ENCODE measurements around the gene CNKSR3.

Gene CNKSR3

GRCh38 chr6:154489822-154490221 lies 20.7 kb downstream of the CNKSR3 start:
- TF ChIP-seq TAF1 (IDR thresholded peaks at IDR 0.05; ENCODE audit: borderline replicate concordance, insufficient read depth, low read length) (no peak), SIN3A (IDR thresholded peaks at IDR 0.05; ENCODE audit: borderline replicate concordance, insufficient read depth, low read length) (no peak)

- TF ChIP-seq TAF1 (IDR thresholded peaks at IDR 0.05; ENCODE audit: borderline replicate concordance, insufficient read depth, low read length) (no peak), REST (IDR thresholded peaks at IDR 0.05; ENCODE audit: insufficient read depth in 1 of 2, low read depth in 2 of 2, low read length in 2 of 2) (no peak), POLR2AphosphoS5 (IDR thresholded peaks at IDR 0.05; ENCODE audit: low read depth, low read length) (no peak), FOXP2 (optimal IDR thresholded peaks at IDR 0.05; ENCODE audit: borderline replicate concordance, extremely low read depth, extremely low read length, insufficient read depth) (no peak), SIN3A (IDR thresholded peaks at IDR 0.05; ENCODE audit: borderline replicate concordance, insufficient read depth, low read length) (no peak)
Measured at GRCh38 chr6:154488802-154489437, 21.6 kb downstream of the CNKSR3 start.

GRCh38 chr6:154488248-154488593 lies 22.3 kb downstream of the CNKSR3 start:
- TF ChIP-seq POLR2AphosphoS5 (IDR thresholded peaks at IDR 0.05; ENCODE audit: low read depth, low read length), result no peak
- no peak for TF ChIP-seq TAF1 (IDR thresholded peaks at IDR 0.05; ENCODE audit: borderline replicate concordance, insufficient read depth, low read length)
- TF ChIP-seq SIN3A (IDR thresholded peaks at IDR 0.05; ENCODE audit: borderline replicate concordance, insufficient read depth, low read length), result no peak
- TF ChIP-seq FOXP2 (optimal IDR thresholded peaks at IDR 0.05; ENCODE audit: borderline replicate concordance, extremely low read depth, extremely low read length, insufficient read depth), result no peak
- TF ChIP-seq REST (IDR thresholded peaks at IDR 0.05; ENCODE audit: insufficient read depth in 1 of 2, low read depth in 2 of 2, low read length in 2 of 2), result no peak

DNA sequence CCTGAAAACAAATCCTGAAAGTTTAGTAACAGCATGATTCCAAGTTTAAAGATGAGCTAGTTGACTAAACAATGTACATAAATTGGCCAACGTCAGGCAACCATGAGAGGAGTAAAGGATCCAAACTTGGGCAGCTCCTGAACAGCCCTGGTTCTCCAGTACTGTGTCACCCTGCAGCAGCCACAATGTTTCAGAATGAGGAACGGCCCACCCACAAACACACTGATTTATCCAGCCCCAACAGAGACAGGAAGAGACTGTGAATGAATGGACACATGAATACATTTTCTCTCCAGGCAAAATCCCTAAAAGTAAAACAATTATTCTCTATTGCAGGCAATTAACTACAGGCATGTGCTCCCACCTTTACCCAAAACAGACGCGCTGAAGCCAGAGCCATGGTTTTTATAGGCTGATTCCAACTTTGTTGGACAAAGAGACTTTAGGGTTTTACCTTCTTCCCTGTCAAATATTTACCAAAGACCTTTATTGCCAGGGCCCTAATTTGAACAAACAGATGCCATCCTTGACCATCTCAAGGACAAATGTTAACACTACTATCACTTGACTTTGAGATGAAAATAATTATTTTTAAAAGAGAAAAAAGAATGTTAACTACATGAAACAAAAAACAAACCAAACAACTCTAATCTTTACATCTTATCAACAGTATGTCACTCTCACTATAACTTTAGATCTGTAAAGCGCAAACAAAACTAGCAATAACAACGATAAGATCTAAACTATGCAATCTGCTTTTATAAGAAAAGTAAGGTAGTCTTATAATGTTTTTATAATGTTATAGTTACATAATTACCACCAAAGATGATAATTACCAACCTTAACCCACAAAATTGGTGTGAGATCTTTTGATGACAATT lies 22.9 kb downstream of the CNKSR3 start:
- no peak for TF ChIP-seq SIN3A (IDR thresholded peaks at IDR 0.05; ENCODE audit: borderline replicate concordance, insufficient read depth, low read length)

- TF ChIP-seq FOXP2 (optimal IDR thresholded peaks at IDR 0.05; ENCODE audit: borderline replicate concordance, extremely low read depth, extremely low read length, insufficient read depth) (no peak), POLR2AphosphoS5 (IDR thresholded peaks at IDR 0.05; ENCODE audit: low read depth, low read length) (no peak), SIN3A (IDR thresholded peaks at IDR 0.05; ENCODE audit: borderline replicate concordance, insufficient read depth, low read length) (no peak), TAF1 (IDR thresholded peaks at IDR 0.05; ENCODE audit: borderline replicate concordance, insufficient read depth, low read length) (no peak), REST (IDR thresholded peaks at IDR 0.05; ENCODE audit: insufficient read depth in 1 of 2, low read depth in 2 of 2, low read length in 2 of 2) (no peak)
Measured at GRCh38 chr6:154485815-154486214, 24.7 kb downstream of the CNKSR3 start.

DNA sequence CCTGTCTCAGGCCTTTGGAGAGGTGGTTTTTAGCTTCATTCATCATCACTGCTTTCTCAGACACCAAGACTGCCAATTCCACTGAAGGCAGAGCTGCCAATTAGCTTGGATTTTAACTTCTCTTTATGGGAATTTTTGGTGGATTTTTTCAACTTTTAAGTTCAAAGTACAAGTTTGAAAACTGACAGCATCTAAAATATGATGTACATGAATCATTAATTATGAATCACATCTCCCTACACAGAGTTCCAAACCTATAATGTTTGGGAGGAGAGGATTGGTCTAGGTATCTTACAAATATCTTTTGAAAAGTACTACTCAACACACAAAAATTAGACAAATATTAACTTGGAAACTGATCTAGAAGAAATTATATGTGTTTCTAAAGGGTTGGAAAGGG lies 25.5 kb downstream of the CNKSR3 start:
- no peak for TF ChIP-seq POLR2AphosphoS5 (IDR thresholded peaks at IDR 0.05; ENCODE audit: low read depth, low read length)
- no peak for TF ChIP-seq FOXP2 (optimal IDR thresholded peaks at IDR 0.05; ENCODE audit: borderline replicate concordance, extremely low read depth, extremely low read length, insufficient read depth)
- no peak for TF ChIP-seq TAF1 (IDR thresholded peaks at IDR 0.05; ENCODE audit: borderline replicate concordance, insufficient read depth, low read length)
- no peak for TF ChIP-seq REST (IDR thresholded peaks at IDR 0.05; ENCODE audit: insufficient read depth in 1 of 2, low read depth in 2 of 2, low read length in 2 of 2)
- TF ChIP-seq SIN3A (IDR thresholded peaks at IDR 0.05; ENCODE audit: borderline replicate concordance, insufficient read depth, low read length), result no peak

Data from PFSK-1 (cell line).